Measurements from ENCODE around the gene TMEM179. TPM values are rescaled to one million over a fixed set of nuclear protein-coding genes. Genes with fewer than 3 reads are reported as not detected.

TMEM179 gene
- total and polyA plus RNA-seq, 2 of the 13 experiments (the other 11 are each of a cell fraction or from before 2014, with no cell fraction given): not detected

GRCh38 chr14:104639885-104640548 lies 35.4 kb upstream of the TMEM179 start:
- BruUV-seq (replicated peaks): no TSS peak
- H3K79me2 ChIP-seq (ENCODE audit: insufficient read depth, low read length): no peaks in the 10 kb centered on the region
- in situ Hi-C loops (cut with HindIII; ENCODE audit: extremely low pct_ligation_motif_present, low pct_unique_long_range_greater_than_20kb) (loop anchor here (5.0 kb wide), 1 partner anchor 503 kb away; the partner anchor contains the start of gene KIF26A), intact Hi-C loops (cut with micrococcal nuclease; ENCODE audit: unreplicated experiment) (no loop called here)
- ChIA-PET CTCF (ENCODE audit: low intra/inter-chr PET ratio, low total read pairs) (interaction anchor here (1.4 to 2.0 kb wide), 3 partner anchors 68 to 562 kb away, joined by 3 to 11 read pairs (median 10); no protein-coding TSS in a partner anchor), POLR2A (no interaction called here)
- peaks cover 27% of the 10 kb centered on the region; the same call in 1 of the 2 replicates for H3K4me1 ChIP-seq (ENCODE audit: insufficient read depth, low read length)
- H3K36me3 ChIP-seq (replicated peaks in 1 of 2; ENCODE audit: control insufficient read depth in 1 of 2, insufficient read depth in 2 of 2, low read length in 2 of 2): no peaks in the 10 kb centered on the region
- H3K9ac ChIP-seq (ENCODE audit: insufficient read depth, low read depth, low read length): no peak overlapping the region
- ATAC-seq (peak; percentile 95), FAIRE-seq (peak; percentile 67), DNase-seq (ENCODE audit: low spot score) (peak; percentile 32)
- peak overlapping the region; percentile 1; the same call in 1 of the 2 replicates for H3K4me2 ChIP-seq (ENCODE audit: low read depth, low read length)
- H3K27me3 ChIP-seq (ENCODE audit: control insufficient read depth in 1 of 2, insufficient read depth in 2 of 2, low read length in 2 of 2): peaks cover 13 to 76% of the 10 kb centered on the region in 2 experiments
- H3K27ac ChIP-seq (ENCODE audit: extremely low read length, insufficient read depth, low read length): no peak overlapping the region
- H2AFZ ChIP-seq (ENCODE audit: low read length): no peak overlapping the region
- H3K9me3 ChIP-seq (ENCODE audit: low read length): no peaks in the 10 kb centered on the region
- no peak overlapping the region for H3K4me3 ChIP-seq (replicated peaks in 1 of 3; ENCODE audit: insufficient read depth in 1 of 3, low read depth in 2 of 3, low read length in 3 of 3)
- 21% methylated on average over 3 of the region's 24 CpGs for WGBS (ENCODE audit: low lambda C conversion rate)
- no peaks in the 10 kb centered on the region for H4K20me1 ChIP-seq (ENCODE audit: insufficient read depth, low read length)
- TF ChIP-seq ZZZ3 (CRISPR knock-in tag; IDR thresholded peaks at IDR 0.05; ENCODE audit: borderline replicate concordance): no peak
- TF ChIP-seq PRDM10 (CRISPR knock-in tag; IDR thresholded peaks at IDR 0.05; ENCODE audit: low read depth): no peak
- TF ChIP-seq ZNF672 (CRISPR knock-in tag; IDR thresholded peaks at IDR 0.05): no peak
- no peak for TF ChIP-seq ZNF777 (CRISPR knock-in tag; IDR thresholded peaks at IDR 0.05)
- TF ChIP-seq ZNF879 (CRISPR knock-in tag; IDR thresholded peaks at IDR 0.05): no peak
- TF ChIP-seq ZNF766 (CRISPR knock-in tag; IDR thresholded peaks at IDR 0.05; ENCODE audit: borderline replicate concordance): no peak
- TF ChIP-seq AHDC1 (CRISPR knock-in tag; IDR thresholded peaks at IDR 0.05; ENCODE audit: borderline replicate concordance): no peak
- no peak for TF ChIP-seq RFX1 (IDR thresholded peaks at IDR 0.05)
- TF ChIP-seq NCOA5 (CRISPR knock-in tag; IDR thresholded peaks at IDR 0.05): no peak
- TF ChIP-seq PAXIP1 (CRISPR knock-in tag; conservative IDR thresholded peaks at IDR 0.05): no peak
- TF ChIP-seq KMT2B (CRISPR knock-in tag; IDR thresholded peaks at IDR 0.05): no peak

All from HepG2 (cell line).